HL-60 (cell line): ENCODE measurements around the gene SLC38A6.

ENCODE experiments used
- DNase-seq, 2 experiments: peaks; one replicate each; pipeline ENCODE4 v3.0.0-alpha.2; 2010 to 2020; ENCODE audit warnings: low read depth in 1 of 2, low spot score in 1 of 2
- H3K27ac ChIP-seq: fragments of 250-450 bp; sonication (Bioruptor Pico); replicated peaks from 2 replicates; pipeline ENCODE4 v1.5.1; 2020; ENCODE audit warnings: mild to moderate bottlenecking, moderate library complexity
- H3K27me3 ChIP-seq: fragments of 250-450 bp; sonication (Bioruptor Pico); 2 replicates; pipeline ENCODE4 v1.5.1; 2021; ENCODE audit warnings: mild to moderate bottlenecking, moderate library complexity; ENCODE audit not compliant: insufficient read depth, poor library complexity, severe bottlenecking
- H3K4me3 ChIP-seq: replicated peaks from 2 replicates; pipeline ENCODE4 v1.5.1; 2011; ENCODE audit warnings: mild to moderate bottlenecking, control low read depth, low read length; ENCODE audit not compliant: insufficient read depth
- CTCF ChIP-seq: IDR thresholded peaks from one replicate; pipeline ENCODE4 v1.5.1; 2011; ENCODE audit warnings: low read length, control low read depth, inconsistent platforms; ENCODE audit not compliant: insufficient read depth
- GABPA ChIP-seq: IDR thresholded peaks from 2 replicates; pipeline ENCODE4 v1.6.1; 2012; ENCODE audit warnings: low read depth
- POLR2AphosphoS5 ChIP-seq: IDR thresholded peaks from 2 replicates; pipeline ENCODE4 v1.6.1; 2012; ENCODE audit warnings: low read depth
- REST ChIP-seq: IDR thresholded peaks from 2 replicates; pipeline ENCODE4 v1.6.1; 2012; ENCODE audit warnings: low read depth; ENCODE audit not compliant: insufficient replicate concordance
- SPI1 ChIP-seq: IDR thresholded peaks from 2 replicates; pipeline ENCODE4 v1.6.1; 2012; ENCODE audit warnings: low read depth, mild to moderate bottlenecking, borderline replicate concordance

The SLC38A6 gene

GRCh38 chr14:61047021-61047420 is 66.0 kb downstream of the SLC38A6 start:
- no peak overlapping the region for H3K4me3 ChIP-seq
- no peak for TF ChIP-seq POLR2AphosphoS5

GRCh38 chr14:61048640-61049039 is 67.6 kb downstream of the SLC38A6 start:
- Histone ChIP-seq H3K4me3 (no peak overlapping the region), H3K27ac (no peak overlapping the region), H3K27me3 (no peaks in the 10 kb centered on the region)
- TF ChIP-seq GABPA (no peak), CTCF (no peak), REST (no peak), POLR2AphosphoS5 (no peak), SPI1 (no peak)
- DNase-seq: no peak

More at GRCh38 chr14:61047021-61047420, 66.0 kb downstream of the SLC38A6 start:
- H3K27ac ChIP-seq: no peak overlapping the region
- DNase-seq: no peak
- no peaks in the 10 kb centered on the region for H3K27me3 ChIP-seq

GRCh38 chr14:61050417-61050816 is 69.4 kb downstream of the SLC38A6 start:
- no peak for DNase-seq
- H3K4me3 ChIP-seq: no peak overlapping the region
- TF ChIP-seq REST (no peak), SPI1 (no peak), CTCF (no peak), GABPA (no peak), POLR2AphosphoS5 (no peak)
- no peak overlapping the region for H3K27ac ChIP-seq
- no peaks in the 10 kb centered on the region for H3K27me3 ChIP-seq

- Histone ChIP-seq H3K27me3 (no peaks in the 10 kb centered on the region), H3K4me3 (no peak overlapping the region), H3K27ac (no peak overlapping the region)
- DNase-seq: no peak
- no peak for TF ChIP-seq REST
Measured at GRCh38 chr14:61051051-61051450, 70.0 kb downstream of the SLC38A6 start.
